ENCODE results near the gene PHYKPL. TPM values are rescaled to one million over a fixed set of nuclear protein-coding genes. Genes with fewer than 3 reads are reported as not detected.

The PHYKPL gene
- total and polyA plus RNA-seq, 2 donors (not counting 3 experiments of a cell fraction or from before 2014, with no cell fraction given), result 71.7 to 81.7 TPM

DNA sequence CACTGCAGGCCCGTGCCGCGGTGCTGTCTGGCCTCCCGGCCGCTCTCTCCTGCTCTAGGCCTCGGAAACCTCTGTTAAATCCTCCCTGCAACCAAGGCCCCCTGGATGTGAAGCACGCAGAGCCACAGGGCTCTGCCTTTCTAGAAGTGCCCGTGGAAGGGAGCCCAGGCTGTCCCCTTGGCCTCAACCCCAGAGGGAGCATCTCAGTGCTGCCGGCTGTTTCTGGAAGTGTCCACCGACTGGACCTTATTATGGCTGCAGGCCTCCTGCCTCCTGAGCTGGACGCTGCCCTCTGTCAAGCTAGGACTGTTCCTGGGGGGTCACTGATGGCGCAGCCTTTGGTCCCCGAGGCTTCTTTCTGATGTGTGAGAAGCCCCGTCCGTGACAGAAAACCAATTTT, 40.4 kb upstream of the PHYKPL start:
- H3K9me3 ChIP-seq (replicated peaks; ENCODE audit: control insufficient read depth, insufficient read depth, low read length), result no peaks in the 10 kb centered on the region
- TF ChIP-seq MYC (IDR thresholded peaks at IDR 0.05; ENCODE audit: low read depth, low read length) (no peak), POLR2AphosphoS5 (IDR thresholded peaks at IDR 0.05; ENCODE audit: insufficient read depth, low read depth, low read length) (no peak), EZH2 (IDR thresholded peaks at IDR 0.05; ENCODE audit: borderline replicate concordance, low read depth, low read length, severe bottlenecking) (no peak), GATA2 (IDR thresholded peaks at IDR 0.05; ENCODE audit: insufficient read depth, insufficient read length, low read depth, low read length) (no peak), JUN (IDR thresholded peaks at IDR 0.05; ENCODE audit: borderline replicate concordance, insufficient read depth, insufficient read length, low read depth) (no peak), FOS (IDR thresholded peaks at IDR 0.05; ENCODE audit: borderline replicate concordance, insufficient read depth, low read length) (no peak), POLR2A (IDR thresholded peaks at IDR 0.05; ENCODE audit: low read depth, low read length) (no peak)
- TF ChIP-seq, protein P1, sequence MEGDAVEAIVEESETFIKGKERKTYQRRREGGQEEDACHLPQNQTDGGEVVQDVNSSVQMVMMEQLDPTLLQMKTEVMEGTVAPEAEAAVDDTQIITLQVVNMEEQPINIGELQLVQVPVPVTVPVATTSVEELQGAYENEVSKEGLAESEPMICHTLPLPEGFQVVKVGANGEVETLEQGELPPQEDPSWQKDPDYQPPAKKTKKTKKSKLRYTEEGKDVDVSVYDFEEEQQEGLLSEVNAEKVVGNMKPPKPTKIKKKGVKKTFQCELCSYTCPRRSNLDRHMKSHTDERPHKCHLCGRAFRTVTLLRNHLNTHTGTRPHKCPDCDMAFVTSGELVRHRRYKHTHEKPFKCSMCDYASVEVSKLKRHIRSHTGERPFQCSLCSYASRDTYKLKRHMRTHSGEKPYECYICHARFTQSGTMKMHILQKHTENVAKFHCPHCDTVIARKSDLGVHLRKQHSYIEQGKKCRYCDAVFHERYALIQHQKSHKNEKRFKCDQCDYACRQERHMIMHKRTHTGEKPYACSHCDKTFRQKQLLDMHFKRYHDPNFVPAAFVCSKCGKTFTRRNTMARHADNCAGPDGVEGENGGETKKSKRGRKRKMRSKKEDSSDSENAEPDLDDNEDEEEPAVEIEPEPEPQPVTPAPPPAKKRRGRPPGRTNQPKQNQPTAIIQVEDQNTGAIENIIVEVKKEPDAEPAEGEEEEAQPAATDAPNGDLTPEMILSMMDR (IDR thresholded peaks at IDR 0.05; ENCODE audit: extremely low read depth in 1 of 2, insufficient read depth in 1 of 2, low read depth in 1 of 2, low read length in 2 of 2), result no peak
- TF ChIP-seq, protein P2, sequence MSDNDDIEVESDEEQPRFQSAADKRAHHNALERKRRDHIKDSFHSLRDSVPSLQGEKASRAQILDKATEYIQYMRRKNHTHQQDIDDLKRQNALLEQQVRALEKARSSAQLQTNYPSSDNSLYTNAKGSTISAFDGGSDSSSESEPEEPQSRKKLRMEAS (IDR thresholded peaks at IDR 0.05; ENCODE audit: insufficient read depth, insufficient read length), result no peak
- ChIA-PET POLR2A (no interaction called here), CTCF (interaction anchor here (0.7 kb wide), 1 partner anchor 1425 kb away, joined by 3 read pairs; no protein-coding TSS in a partner anchor)
- H4K20me1 ChIP-seq (replicated peaks; ENCODE audit: control insufficient read depth, extremely low read depth, insufficient read depth, low read length), result no peaks in the 10 kb centered on the region
- FAIRE-seq (no peak), DNase-seq (ENCODE audit: low read depth, low spot score) (no peak)
- H3K27ac ChIP-seq (ENCODE audit: insufficient read depth, low read depth, low read length), result no peak overlapping the region
- intact Hi-C loops (cut with micrococcal nuclease) (no loop called here), dilution Hi-C loops (cut with MboI; ENCODE audit: extremely low pct_ligation_motif_present, low sequenced_read_pairs) (no loop called here)
- no TSS peak for BruUV-seq (replicated peaks)
- no peak overlapping the region for H3K4me2 ChIP-seq (ENCODE audit: insufficient read depth, low read length)
- no peaks in the 10 kb centered on the region for H3K79me2 ChIP-seq (ENCODE audit: control insufficient read depth, insufficient read depth, low read length)
- H3K4me3 ChIP-seq (replicated peaks in 1 of 3; ENCODE audit: insufficient read depth in 1 of 3, low read depth in 1 of 3, low read length in 3 of 3), result no peak overlapping the region
- no peaks in the 10 kb centered on the region for H3K9me1 ChIP-seq (replicated peaks; ENCODE audit: control insufficient read depth, extremely low read depth, insufficient read depth, low read length)
- no peaks in the 10 kb centered on the region for H3K27me3 ChIP-seq (ENCODE audit: control insufficient read depth in 2 of 2, insufficient read depth in 2 of 2, low read length in 2 of 2)
- H3K4me1 ChIP-seq (ENCODE audit: control insufficient read depth, extremely low read depth, insufficient read depth, low read length), result no peaks in the 10 kb centered on the region
- no peak overlapping the region for H2AFZ ChIP-seq (ENCODE audit: low read depth, low read length)
- no peak overlapping the region for H3K9ac ChIP-seq (replicated peaks; ENCODE audit: extremely low read depth, insufficient read depth, low read length)
- no peaks in the 10 kb centered on the region for H3K36me3 ChIP-seq (ENCODE audit: control insufficient read depth in 2 of 2, extremely low read depth in 1 of 2, insufficient read depth in 2 of 2, low read length in 2 of 2)
